ENCODE data around the gene RGS6.
A peak's percentile ranks its signal among the peaks of the same experiment; 100 is the strongest.

The RGS6 gene

DNA sequence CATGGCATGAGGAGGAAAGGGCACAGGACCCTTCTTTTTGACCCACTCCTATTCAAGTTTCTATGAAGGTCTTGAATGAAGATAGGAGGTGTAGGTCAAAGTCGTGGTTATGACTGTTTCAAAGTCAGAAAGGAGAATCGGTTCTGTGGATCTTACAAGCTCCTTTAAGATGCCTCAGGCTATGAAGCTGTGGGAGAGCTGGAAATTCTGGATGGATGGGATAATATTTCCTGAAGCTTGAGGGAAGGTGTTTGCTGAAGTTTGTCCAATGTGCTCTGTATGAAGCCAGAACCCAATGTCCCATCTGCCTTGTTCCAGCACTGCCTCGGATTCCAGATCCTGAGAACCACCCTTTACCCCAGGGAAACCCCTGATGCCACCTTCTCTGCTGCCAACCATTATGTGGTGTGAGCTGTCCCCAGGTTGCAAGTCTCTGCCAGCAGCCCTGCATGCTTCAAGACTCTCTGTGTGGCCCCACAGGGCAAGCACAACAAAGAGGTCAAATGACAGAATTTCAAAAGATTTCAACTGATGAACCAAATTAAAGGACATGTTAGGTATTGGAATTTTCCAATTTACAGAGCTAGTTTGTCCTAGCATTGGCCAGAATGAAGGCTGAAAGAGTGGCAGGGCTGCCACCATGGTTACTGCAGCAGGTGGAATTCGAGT lies 472.0 kb downstream of the RGS6 start:
- no peak for DNase-seq (ENCODE audit: low read depth)

DNA sequence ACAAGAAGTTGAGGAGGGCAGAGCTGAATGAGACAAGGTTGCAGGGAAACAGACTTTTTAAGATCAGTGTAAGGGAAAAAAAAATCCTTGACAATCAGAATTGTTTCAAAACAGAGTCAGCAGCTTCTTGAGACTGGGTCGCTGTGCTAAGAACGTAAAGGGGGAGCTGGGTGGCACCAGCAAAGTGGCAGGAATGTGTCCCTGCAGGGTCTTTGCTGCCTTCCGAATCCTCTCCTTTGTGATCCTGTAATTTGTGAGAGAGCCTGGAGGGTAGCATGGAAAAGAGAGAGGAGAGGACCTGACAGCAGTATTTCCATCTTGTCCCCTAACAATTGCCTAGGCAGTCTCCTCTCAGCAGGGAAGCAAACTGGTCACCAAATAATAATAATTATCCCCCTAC lies 472.8 kb downstream of the RGS6 start:
- no peak for DNase-seq (ENCODE audit: low read depth)

DNA sequence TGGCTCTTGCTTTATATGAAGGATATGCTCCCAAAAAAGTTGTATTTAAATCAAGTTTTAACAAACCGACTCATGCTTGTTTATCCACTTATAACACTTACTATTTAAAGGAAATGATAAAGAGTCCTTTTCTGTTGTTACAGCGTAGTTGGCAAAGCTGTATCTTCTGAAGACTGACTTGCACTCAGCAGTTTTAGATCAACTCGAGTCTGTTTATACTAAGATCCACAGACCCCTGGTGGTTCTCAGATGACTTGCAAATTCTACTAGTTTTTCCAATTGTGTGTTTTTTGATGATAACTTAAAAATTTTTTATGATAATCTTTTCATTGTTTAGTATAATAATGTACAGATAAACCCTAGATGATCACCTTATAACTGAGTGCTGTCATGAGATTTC lies 475.8 kb downstream of the RGS6 start:
- DNase-seq (ENCODE audit: low read depth) = no peak

DNA sequence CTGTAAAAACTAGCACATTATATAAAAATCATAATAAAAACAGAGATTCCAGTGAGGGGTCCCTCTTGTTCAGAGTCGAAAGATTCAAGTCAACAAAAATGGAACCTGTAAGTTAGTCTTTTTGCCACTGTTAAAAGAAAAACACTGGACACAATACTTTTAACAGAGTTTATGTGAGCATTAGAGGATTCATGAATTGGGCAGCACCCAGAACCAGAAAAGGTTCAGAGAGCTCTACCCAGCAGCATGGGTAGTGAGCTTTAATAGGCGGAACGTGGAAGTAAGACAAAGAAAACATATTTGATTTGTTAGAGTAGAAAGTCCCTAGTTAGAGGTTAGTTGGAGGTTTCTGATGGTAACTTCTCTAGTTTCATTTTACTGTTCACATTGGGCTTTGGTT lies 476.8 kb downstream of the RGS6 start:
- no peak for DNase-seq (ENCODE audit: low read depth)

DNA sequence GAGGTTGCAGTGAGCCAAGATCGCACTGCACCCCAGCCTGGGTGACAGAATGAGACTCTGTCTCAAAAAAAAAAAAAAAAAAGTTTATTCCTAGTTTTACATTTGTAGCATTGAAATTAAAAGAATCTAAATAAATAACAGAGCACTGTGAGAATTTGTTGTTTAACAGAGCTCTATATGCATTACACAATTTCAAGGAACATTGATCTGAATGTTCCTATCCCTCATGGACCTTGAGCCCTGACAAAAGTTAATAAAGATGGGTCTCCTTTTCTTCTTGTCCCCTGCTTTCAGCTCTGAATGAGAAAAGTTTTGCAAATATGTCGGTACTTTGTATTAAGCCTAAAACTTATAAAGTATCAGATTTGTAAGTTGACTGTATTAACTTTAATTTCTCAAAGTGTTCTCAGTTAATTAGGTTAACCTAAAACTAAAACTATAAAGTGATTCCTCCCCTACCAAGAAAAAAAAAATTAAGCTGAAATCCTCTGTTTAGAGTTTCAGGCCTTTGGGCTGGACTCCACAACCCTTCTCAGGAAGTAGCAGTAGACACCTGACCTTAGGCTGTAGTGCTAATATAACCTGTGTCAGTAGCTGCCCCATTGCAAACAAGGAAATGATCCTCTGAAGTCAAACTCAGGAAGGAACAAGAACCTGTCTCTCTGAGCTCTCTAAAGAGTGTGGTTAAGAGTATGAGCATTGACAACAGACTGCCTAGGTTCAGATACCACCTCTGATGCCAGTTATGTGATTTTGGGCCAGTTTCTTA lies 484.0 kb downstream of the RGS6 start:
- no peak for DNase-seq (ENCODE audit: low read depth)

DNA sequence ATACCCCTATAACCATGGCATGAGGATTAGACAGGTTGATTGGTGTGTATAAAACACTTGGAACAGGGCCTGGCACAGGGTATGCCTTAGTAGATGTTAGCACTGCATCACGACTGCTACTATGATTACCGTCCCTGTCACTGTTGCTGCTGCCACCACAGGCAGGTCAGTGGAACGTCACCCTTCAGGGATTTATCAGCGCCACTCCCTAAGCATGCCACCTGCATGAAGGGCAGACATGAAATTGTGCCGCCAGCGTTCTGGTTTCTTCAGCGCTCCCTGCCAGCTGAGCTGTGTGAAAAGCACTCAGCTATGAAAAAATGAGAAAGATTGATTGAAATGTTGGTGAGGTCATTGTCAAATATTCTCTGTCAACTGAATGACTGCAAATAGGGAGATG lies 484.7 kb downstream of the RGS6 start:
- no peak for DNase-seq (ENCODE audit: low read depth)

DNA sequence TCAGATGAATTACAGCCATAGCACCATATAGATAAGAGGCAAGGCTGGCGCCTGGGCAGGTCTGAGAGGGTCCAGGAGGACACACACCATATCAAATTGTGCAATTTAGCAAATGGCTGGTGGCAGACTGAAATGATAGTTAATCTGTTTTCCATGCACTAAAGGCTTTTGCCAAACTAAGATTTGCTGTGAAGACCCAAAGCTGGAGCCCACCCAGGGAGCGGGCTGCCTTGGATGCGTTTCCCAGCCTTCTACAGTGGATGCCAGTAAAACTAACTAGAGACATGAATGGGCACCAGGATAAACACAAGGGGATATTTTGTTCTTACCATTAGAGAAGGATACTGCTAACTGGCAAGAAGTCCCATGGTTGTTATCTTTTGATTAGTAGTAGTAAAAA lies 486.6 kb downstream of the RGS6 start:
- DNase-seq (ENCODE audit: low read depth) = no peak

DNA sequence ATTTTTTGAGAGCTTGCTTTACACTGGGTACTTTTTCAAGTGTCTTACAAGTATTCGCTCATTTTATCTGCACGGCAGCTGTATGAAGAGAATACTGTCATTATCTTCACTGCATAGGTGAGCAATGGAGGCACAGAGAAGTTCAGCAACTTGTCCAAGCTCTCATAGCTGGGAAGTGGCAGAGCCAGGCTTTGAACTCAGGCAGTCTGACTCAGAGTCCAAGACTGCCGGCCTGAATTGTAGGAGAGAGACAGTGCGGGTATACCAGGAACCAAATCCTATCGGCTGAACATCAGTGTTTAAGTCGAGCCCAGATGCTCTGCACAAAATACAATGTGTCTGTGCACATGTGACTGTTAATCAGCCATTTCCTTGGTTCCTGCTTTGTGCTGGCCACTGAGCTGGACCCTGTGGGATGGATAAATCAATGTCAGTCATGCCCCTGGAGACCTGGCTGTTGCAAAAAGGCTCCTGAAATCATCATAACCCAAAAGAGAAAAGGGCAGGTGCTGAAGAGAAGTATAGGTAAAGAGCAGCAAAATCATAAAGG lies 487.1 kb downstream of the RGS6 start:
- DNase-seq (ENCODE audit: low read depth) = no peak

DNA sequence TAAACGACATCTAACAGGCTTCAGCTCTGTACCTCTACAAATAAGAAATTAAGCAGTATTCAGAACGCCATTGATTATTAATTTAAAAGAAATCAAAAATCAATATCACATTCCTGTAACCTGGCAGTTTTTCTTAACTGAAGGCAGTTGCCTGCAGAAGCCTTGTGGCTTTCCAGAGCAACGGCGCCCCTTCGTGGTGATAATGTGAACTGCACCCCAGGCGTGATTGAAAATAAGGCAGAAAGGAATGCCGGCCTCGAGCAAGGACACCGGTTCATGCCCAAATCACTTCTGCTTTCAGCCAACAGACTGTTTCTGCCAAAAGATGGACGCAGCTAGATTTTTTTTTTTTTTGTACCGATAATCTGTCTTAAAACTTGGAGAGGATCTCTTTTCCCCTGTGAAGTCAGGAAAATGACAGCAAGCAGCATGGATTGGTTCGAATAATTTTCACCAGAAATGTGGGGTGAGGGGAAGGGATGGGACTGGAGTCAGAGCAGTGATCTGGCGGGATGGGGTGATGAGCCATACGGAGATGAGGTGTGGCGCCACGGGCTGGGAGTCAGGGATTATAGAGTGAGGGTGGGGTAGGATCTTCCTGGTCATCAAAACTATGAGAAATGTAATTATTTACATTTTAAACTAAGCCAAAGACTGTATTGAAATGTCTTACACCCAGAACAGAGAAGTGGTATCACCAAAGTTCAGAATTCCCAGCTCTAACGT lies 488.7 kb downstream of the RGS6 start:
- DNase-seq (ENCODE audit: low read depth) = peak; percentile 36

DNA sequence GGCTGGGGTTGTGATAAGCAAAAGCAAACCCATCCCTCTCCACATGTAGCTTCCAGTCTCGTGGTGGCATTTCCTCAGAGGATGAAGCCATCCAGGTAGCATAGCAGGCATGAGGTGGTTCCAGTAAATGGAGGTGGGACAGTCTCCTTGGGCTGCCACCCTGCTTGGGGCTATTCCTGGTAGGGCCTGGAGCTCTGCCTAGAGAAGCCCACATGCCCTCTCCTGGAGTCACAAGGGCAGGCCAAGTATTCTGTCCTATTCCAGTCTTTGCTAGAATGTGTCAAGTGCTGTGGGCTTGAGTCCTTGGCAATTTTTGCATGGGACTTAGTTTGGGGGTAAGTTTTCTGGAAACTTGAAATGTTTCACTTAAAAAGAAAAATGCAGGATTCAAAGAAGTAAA lies 491.7 kb downstream of the RGS6 start:
- no peak for DNase-seq (ENCODE audit: low read depth)

DNA sequence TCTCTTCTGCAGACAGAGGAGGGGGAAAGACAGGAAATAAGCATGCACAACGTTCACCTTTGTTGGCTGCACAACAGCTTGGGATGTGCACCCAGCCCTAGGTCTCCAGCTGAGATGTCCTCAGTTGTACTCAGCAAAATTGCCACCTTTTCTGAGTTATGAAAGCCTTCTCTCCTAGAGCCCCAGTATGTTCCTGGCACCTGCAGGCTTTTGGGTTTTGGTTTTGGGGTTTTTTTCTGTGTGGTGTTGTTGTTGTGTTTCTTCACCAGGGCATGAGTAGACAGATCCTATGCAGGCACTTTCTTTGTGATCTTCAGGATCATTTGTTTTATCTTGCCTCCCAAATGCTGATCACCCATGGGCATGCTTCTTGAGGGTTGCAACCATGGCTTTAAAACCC lies 498.2 kb downstream of the RGS6 start:
- DNase-seq (ENCODE audit: low read depth) = no peak

DNA sequence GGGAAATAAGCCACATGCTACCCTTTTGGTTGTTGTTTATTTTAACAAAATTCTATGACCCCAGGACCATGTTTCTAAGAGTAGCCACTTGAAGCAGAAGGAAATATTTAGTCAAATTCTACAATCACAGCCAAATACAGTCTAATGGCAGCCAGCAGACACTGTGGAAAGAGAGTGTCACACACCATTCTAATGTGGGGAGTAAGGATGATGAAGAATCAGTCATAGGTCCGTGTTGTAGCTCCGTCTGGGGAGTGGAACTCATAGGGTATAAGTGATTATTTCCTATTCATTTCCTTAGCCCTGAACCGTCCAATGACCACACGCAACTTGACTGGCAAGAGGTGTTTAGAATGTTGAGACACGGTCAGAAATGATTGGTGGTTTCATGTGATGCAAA lies 500.5 kb downstream of the RGS6 start:
- no peak for DNase-seq (ENCODE audit: low read depth)

DNA sequence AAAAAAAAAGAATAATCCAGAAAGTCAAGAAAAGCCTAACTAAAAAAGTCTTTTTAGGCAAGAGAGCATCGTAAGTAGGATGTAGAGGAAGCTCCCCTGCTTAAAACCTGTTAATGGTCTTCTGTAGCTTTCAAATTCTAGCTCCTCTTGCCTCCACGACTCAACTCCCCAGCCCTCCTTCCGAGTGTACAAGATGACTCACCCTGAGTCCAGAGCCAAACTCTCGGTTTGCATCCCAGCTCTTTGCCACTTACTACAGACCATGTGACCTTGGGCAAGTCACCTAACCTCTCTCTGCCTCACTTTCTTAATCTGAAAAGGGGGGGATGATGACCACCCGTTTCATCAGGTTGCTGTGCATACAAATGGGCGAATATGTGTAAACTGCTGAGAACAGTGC lies 501.3 kb downstream of the RGS6 start:
- DNase-seq (ENCODE audit: low read depth) = peak; percentile 24

DNA sequence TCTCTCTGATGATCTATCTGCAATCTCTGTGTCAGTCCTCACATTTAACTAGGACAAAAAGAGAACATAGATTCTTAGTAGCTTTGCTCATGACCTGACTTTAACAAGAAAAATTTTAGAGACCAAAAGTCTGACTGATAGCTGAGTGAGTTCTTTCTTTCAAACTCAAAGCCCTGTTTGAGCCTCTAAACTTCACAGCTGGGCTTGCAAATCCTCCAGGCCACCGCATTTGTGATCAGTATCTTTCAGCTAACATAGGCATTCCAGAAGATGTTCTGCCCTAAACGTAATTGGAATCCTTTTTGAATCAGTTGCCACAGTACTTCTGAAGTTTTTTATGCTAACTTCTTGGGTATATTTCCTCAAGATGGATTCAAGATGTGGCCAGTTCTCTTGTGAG lies 502.6 kb downstream of the RGS6 start:
- DNase-seq (ENCODE audit: low read depth) = no peak

DNA sequence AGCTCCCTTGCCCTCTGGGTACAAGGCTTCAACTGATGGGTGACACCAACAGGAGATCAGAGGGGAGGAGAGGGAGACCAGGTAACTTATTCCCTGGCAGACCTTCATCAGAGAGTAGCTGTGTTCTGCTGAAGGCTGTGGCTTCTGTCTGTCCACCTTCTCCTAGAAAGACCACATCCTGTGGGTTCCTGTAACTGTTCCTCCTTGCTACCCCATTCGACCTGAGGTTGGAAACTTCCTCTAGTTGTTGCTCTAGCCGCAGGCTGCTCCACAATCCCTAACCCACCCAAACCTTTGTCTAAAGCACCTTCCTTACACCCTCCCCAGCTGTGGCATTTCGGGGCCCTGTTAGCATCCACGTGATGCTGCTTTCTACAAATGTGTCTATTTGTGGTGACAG lies 507.5 kb downstream of the RGS6 start:
- no peak for DNase-seq (ENCODE audit: low read depth)

DNA sequence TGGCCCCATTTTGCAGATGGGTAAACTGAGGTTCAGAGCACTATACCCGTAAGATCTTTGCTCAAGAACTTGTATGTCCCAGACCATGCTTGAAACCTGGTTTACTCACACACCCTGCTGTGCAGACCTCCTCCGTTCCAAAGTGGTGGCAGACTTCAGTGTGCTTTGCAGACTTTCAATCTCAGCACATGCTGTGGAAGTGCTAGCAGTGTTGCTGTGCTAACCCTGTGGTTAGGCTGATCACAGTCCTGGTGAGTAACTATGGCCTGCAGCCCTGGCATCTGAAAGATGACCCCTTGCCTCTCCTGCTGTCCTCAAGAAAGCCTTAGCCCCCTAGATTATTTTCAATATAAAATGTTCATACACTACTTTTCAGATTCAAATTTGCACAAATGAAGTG lies 511.0 kb downstream of the RGS6 start:
- DNase-seq (ENCODE audit: low read depth) = no peak

DNA sequence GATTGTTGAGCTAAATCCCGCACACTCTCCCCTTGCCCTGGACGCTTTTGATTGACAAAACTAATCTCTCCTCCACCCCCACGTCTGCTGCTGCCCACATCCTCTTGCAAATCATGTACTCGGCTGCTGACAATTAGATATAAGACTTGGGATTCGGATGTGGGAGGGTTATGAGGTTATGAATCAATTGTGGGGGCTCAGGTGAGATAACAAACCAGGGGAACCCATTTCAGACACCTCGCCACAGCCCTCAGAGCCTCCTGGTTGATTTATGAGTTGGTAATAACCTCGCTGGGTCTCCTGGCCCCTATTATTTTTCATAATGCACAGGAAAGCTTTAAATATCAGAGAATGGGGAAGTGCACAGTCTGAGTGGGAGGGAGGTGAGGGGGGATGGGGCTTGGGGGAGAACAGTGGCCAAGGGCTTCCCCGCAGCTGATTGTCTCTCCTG lies 511.8 kb downstream of the RGS6 start:
- DNase-seq (ENCODE audit: low read depth) = no peak

DNA sequence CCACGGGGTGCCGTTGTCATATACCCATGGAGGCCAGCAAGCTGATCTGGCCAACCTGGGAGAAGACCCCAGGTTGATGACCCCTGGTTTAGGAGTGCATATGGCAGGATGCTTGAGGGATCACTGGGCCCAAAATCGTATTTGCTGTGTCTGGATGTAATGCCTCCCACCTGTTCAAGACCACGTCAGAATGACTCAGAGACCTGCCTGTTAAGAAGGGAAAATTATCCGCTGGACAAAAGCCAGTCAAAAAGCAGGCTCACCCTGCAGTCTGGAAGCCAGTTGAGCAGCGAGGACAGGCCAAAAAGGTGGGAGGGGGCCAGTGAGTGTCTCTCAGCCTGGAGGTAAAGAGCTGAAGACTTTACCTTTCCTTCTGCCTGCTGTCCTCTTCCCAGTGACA lies 512.5 kb downstream of the RGS6 start:
- DNase-seq (ENCODE audit: low read depth) = no peak

DNA sequence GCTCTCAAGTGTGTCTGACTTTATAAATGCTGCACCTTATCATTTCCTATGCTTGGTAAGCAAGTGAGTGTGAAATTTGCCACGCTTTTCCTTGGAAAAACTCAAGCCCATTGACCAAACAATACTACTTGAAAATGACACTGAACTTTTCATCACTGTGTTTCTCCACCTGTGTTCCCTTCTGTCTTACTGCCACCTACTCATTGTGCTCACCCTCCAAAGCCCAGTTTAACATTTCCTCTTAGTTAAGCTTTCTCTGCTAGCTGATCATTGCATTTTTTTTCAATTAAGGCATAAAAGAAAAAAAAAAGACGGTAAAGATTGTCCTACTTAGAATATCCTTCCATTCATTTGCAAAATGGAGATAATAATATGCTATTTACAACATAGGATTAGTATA lies 516.0 kb downstream of the RGS6 start:
- DNase-seq (ENCODE audit: low read depth) = no peak

DNA sequence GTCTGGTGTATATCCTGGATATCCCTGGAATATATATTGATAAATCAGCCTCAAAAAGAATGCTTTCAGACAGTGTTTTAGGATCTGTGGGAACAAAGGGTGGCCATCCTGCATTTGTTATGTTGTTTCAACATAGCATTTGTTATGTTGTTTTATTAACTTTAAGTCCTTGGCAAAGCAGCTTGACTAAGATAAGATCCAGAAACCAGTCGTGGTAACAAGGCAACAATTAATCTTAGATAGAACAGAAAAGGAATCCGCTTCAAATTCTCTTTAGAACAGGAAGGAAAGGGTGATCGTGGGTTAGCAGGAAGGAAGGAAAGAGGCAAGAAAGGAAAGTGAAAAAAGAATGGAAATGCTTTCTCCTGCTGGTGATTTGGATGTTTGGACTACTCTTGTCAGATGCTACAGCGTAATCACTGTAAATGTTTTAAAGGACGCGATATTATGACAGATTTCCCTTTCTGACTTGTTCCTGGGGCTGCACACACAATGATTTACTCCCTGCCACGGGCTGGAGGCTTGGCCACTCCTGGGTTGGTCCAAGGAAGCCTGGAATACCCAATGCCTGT lies 518.3 kb downstream of the RGS6 start:
- DNase-seq (ENCODE audit: low read depth) = no peak

DNA sequence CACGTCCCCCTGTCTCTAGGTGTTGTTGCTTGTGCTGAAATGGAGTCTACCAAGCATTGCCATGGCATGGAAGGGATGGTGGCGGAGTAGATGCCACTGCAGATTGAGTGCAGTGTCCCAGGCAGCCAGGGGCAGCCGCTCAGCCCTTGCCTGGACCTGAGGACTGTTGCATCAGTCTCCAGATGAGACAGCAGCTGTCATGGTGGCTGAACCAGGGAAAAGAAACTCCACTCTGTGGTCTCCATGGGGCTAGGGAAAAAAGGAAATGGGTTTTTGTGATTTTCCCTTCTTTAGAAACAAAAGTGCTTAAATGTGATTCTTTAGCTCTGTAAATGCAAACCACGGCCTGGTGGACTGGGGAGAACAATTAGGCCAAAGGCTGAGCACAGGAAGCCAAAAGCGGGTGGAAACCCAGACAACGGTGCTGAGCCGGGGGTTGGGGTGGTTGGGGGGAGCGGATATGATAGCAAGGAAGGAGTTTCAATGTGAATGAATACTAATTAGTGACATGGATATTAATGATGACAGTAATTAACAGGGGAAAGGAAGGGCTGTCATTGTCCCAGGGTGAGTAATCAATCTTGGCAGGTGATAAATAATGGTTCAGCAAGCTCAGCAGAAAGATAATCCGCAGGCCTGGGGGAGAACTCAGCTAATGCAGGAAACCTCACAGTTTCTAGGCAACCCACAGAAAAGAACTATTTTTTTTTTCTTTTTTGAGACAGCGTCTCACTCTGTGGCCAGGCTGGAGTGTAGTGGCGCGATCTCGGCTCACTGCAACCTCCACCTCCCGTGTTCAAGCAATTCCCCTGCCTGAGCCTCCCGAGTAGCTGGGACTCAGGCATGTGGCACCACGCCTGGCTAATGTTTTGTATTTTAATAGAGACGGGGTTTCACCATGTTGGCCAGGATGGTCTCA lies 519.1 kb downstream of the RGS6 start:
- no peak for DNase-seq (ENCODE audit: low read depth)

DNA sequence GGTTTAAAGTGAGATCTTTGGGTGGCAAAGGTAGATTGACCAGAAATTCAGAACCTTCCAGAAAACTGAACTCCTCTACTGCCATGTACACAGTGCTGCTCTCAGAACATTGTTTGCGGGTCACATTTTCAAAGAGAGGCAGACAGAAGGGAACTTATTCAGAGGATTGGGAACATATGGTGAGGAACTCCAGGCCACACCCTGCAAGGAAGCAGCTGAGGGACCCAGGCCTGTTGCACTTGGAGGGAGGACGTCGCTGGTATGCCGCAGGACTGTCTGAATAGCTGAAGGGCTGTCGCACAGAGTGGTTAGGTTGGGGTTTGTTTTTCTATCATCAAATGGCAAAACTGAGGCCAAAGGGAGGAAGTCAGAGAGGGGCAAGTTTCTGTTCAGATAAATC lies 520.5 kb downstream of the RGS6 start:
- no peak for DNase-seq (ENCODE audit: low read depth)

Data from stromal cell of bone marrow (primary cell).